HEK293T (cell line): ENCODE results near the gene TCF15.

Source experiments
- BHLHE40 ChIP-seq: fragments of 450-650 bp; IDR thresholded peaks from 2 replicates; pipeline ENCODE4 v1.6.1; 2016; ENCODE audit warnings: mild to moderate bottlenecking, moderate library complexity, borderline replicate concordance
- CTBP1 ChIP-seq: fragments of 450-650 bp; IDR thresholded peaks from 2 replicates; pipeline ENCODE4 v1.6.1; 2016; ENCODE audit warnings: borderline replicate concordance
- ELF4 ChIP-seq: fragments of 450-650 bp; IDR thresholded peaks from 2 replicates; pipeline ENCODE4 v1.6.1; 2017; ENCODE audit warnings: antibody characterized with exemption
- FOXK2 ChIP-seq: fragments of 450-650 bp; IDR thresholded peaks from 2 replicates; pipeline ENCODE4 v1.6.1; 2016; ENCODE audit warnings: mild to moderate bottlenecking
- FOXM1 ChIP-seq: fragments of 450-650 bp; IDR thresholded peaks from 2 replicates; pipeline ENCODE4 v1.6.1; 2017; ENCODE audit warnings: mild to moderate bottlenecking, borderline replicate concordance
- L3MBTL2 ChIP-seq: fragments of 450-650 bp; conservative IDR thresholded peaks from 2 replicates; pipeline ENCODE4 v1.6.1; 2016; ENCODE audit warnings: mild to moderate bottlenecking
- LEF1 ChIP-seq: fragments of 450-650 bp; IDR thresholded peaks from 2 replicates; pipeline ENCODE4 v1.6.1; 2017; ENCODE audit warnings: mild to moderate bottlenecking, borderline replicate concordance
- NFRKB ChIP-seq: fragments of 450-650 bp; IDR thresholded peaks from 2 replicates; pipeline ENCODE4 v1.6.1; 2016; ENCODE audit warnings: mild to moderate bottlenecking, moderate library complexity
- PKNOX1 ChIP-seq: fragments of 450-650 bp; IDR thresholded peaks from 2 replicates; pipeline ENCODE4 v1.6.1; 2016
- SP1 ChIP-seq: fragments of 450-650 bp; IDR thresholded peaks from 2 replicates; pipeline ENCODE4 v1.6.1; 2017
- ZNF384 ChIP-seq: fragments of 450-650 bp; IDR thresholded peaks from 2 replicates; pipeline ENCODE4 v1.6.1; 2016

- no peak for TF ChIP-seq FOXM1
- no peak for TF ChIP-seq FOXK2
- no peak for TF ChIP-seq LEF1
- no peak for TF ChIP-seq ELF4
- TF ChIP-seq CTBP1, result no peak
- no peak for TF ChIP-seq NFRKB
- no peak for TF ChIP-seq BHLHE40
- no peak for TF ChIP-seq SP1
- TF ChIP-seq ZNF384, result no peak
- TF ChIP-seq L3MBTL2, result no peak
- TF ChIP-seq PKNOX1, result no peak
Measured at GRCh38 chr20:646868-647233, 36.7 kb upstream of the TCF15 start.
